NOMO-1 treated with dmso at 0.1 percent for 144 hours (cell line): ENCODE measurements around the gene NIT2.
"Not testable (repeated sequence)": the region's sequence is repeated elsewhere in the genome, so short reads cannot be mapped to it uniquely, and the experiment has no call there.

ENCODE experiments used
- DNase-seq: peaks from one replicate; lab custom pipeline; 2025; ENCODE audit not compliant: unreplicated experiment; lab: John Stamatoyannopoulos, UW

NIT2 gene

DNA sequence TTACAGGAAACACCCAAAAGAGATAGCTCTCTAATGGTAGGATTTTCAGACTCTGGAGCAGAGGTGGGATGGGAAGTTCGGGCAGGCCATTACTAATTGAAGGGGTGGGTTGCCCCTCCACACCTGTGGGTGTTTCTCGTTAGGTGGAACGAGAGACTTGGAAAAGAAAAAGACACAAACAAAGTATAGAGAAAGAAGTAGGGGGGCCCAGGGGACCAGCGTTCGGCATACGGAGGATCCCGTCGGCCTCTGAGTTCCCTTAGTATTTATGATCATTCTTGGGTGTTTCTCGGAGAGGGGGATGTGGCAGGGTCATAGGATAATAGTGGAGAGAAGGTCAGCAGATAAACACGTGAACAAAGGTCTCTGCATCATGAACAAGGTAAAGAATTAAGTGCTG lies 1.7 kb downstream of the NIT2 start:
- DNase-seq = not testable (repeated sequence)

DNA sequence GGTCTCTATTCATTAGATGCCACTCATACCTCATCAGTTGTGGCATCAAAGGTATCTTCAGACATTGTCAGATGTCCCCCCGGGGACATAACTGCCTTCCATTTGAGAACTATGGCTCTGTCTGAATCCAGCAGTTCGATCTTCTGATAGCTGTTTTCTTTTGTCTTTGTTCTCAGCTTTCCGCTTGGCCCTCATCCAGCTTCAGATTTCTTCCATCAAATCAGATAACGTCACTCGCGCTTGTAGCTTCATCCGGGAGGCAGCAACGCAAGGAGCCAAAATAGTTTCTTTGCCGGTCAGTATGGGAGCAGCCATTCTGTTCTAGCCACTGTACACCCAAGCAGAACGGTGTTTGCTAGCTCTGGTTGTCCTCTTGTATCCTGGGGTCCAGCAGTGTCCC lies 4.4 kb downstream of the NIT2 start:
- no peak for DNase-seq

DNA sequence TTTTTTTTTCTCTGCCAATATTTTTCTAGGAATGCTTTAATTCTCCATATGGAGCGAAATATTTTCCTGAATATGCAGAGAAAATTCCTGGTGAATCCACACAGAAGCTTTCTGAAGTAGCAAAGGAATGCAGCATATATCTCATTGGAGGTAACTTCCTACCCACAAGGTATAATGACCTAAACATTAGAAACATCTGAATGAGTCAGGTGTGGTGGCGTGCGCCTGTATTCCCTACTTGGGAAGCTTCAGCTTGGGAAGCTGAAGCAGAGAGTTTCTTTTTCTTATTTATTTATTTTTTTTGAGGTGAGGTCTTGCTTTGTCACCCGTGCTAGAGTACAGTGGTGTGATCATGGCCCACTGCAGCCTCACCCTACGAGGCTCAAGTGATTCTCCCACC lies 5.2 kb downstream of the NIT2 start:
- no peak for DNase-seq

DNA sequence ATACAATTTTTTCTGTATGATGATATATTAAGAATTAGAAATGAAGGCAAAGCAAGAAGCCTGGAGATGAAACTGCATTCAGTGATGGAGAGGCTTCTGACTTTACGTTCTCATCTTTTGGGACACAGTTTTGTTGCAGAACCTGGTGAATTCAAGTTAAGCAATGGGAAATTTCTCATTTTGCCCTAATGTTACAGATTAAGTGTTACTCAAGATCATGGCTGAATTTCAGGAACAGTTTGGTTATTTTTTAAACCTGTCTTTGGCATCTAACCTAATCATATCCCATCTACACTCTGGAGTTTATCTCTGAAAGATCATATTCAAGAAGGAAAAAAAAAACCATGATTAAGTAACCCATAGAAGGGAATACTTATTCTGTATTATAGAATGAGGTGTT lies 6.0 kb downstream of the NIT2 start:
- no peak for DNase-seq

DNA sequence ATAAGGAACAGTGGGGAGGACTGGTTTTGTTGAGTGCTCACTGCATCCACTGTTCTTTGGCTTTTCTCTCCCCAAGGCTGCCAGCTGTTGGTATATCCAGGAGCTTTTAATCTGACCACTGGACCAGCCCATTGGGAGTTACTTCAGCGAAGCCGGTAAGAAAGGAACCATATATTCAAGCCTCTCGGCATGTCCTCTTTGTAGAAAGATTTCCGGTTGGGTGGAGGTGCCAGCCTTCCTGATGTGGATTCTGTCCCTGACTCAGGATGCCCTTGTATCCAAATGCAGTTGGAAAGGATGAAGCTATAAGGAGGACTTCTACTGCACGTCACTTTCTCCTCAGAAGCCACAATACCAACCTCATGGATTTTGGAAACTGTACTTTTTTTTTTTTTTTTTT lies 14.2 kb downstream of the NIT2 start:
- no peak for DNase-seq

DNA sequence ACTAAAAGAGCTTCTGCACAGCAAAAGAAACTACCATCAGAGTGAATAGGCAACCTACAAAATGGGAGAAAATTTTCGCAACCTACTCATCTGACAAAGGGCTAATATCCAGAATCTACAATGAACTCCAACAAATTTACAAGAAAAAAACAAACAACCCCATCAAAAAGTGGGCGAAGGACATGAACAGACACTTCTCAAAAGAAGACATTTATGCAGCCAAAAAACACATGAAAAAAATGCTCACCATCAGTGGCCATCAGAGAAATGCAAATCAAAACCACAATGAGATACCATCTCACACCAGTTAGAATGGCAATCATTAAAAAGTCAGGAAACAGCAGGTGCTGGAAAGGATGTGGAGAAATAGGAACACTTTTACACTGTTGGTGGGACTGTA lies 17.2 kb downstream of the NIT2 start:
- DNase-seq = not testable (repeated sequence)

DNA sequence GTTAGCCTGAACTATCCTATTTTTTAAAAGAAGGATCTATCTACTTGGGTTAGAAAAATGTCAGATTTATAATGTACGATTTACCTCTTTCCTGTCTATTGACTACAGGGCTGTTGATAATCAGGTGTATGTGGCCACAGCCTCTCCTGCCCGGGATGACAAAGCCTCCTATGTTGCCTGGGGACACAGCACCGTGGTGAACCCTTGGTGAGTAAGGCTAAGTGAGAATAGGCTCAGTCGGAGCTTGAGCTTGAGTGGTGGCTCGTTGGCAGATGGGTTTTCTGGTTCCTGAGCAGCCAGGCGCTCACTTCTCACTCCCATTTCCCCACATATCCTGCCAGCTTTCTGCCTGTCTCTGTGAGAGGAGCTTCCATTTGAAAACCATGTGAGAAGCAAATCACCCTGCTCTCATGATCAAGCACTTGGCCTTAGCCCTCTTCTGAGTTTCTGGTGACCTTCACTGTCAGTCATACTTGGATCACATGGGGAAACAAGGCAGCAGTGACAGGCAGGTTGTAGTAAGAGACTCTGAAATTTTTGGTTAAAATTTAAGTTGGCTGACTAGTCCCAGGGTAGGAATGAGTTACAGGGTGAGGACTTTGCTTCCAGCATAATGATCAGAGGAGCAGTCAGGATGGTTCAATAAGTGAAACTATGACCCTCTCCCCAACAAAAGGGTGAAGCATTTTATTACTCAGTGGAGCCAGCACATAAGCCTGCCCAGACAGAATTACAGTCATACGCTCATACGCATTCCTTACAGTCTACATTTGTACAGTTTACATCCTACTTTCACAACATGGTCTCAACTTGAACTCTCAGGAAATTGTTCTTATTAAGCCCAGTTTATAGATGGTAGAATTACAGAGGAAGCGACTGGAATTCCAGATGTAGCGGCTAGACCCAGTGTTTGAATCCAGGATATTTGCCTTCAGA lies 18.0 kb downstream of the NIT2 start:
- no peak for DNase-seq

DNA sequence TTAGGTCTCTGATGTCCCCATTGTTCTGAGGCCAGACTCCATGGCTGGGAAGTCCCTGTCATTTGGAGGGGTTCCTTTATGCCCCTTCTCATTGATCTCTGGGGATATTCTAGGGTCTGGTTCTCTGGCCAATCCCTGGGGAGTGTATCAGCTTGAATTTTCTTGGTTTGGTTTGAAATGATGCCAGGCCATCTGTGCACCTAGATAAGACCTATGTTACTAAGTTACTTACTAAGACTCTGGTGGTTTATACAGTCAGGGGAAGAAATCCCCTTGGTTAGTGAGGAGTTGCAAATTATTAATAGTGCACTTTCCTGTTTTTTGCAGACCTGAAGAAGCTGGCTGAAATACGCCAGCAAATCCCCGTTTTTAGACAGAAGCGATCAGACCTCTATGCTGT lies 20.3 kb downstream of the NIT2 start:
- no peak for DNase-seq

DNA sequence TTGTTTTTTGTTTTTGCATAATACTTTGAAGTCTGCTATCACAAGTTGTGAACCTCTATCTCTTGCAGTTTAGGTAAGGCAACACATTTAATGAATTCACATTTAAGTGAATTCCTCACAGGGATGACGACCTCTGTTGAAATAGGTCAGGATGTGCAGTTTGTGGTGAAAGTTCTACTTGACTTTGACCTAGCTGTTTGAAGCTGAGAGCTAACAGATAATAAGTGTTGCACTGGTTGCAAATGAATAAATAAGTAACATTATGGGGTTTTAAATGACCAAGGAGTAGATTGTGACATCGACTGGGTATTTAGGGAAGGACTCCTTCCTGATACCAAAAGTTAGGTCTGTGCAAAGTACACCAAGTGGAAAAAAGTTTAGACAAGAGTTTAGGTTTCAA lies 23.9 kb downstream of the NIT2 start:
- no peak for DNase-seq

DNA sequence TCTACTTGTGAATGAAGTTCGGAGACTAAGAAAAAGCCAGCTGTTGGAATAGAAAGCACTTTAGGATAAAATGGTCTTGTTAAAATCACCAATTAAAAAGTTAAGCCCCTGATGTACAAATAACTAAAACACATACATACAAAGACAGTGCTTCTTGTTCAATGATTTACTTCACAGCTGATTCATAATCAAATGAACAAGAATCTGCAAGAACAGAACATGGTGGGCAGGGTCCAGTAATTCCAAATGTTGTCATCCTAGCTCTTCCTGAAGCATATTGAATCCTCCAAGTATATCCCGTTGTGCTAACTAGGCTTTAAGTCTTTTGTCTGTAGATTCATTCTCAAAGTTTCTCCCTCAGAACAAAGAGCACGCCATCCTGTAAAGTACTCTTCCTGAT lies 24.5 kb downstream of the NIT2 start:
- DNase-seq = no peak

DNA sequence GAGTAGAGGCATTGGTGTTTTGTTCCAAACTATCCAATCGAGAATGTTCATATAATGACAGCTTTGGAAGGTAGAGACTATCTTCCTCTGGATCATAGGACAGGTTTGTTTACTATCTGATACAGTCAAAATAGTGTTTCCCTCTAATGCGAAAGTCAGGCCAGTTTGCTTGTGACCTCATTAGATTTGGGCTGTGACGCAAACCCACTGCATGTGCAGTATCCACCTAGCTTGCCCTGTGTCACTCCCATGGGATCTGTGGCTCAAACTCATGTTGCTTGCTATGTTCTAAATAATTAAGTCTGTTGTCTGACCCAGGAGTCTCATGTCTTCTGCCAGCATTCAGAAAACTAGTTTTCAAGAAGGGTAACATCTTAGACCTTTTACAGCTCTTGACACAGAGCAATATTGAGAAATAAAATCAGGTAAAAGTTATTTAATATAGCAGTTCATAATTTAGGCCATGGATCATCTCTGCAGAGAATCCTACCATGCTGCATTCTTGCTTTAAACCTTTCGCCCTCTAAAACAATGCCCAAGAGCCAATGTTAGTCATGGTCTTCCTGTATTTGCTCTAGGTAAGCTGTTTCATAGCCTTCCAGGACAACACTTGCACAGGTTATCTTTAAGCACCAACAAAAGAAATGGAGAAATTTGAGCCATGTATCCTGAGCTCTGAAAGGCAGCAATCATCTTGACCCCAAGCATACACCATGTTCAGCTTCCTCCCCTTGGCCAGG lies 26.4 kb downstream of the NIT2 start:
- no peak for DNase-seq

DNA sequence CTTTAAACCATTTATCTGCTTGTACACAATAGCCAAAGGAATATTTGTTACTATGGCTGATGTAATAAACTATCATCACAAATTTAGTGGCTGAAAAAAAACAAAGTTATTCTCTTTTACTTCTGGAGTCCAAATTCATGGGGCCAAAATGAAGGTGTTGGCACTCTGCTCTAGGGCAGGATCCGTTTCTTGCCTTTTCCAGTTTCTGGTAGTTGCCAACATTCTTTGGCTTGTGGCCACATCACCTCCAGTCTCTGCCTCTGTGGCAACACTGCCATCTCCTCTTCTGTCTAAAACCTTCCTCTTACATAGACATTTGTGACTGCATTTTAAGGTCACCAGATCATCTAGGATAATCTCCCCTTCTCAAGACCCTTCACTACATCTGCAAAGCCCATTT lies 27.3 kb downstream of the NIT2 start:
- no peak for DNase-seq

DNA sequence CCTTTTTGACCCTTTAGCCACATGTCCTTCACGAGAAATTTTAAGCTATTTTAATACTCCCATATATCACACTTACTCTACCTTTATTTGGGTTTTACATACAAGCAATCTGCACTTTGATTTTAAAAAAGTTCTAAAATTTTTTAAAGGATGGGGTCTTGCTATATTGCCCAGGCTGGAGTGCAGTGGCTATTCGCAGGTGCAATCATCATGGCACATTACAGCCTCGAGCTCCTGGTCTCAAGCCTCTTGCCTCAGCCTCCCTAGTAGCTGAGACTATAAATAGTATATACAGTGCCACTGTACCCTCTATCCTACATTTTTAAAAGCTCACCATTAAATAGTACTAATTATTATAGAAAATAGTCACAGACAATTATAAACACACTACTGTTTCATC lies 29.9 kb downstream of the NIT2 start:
- no peak for DNase-seq

DNA sequence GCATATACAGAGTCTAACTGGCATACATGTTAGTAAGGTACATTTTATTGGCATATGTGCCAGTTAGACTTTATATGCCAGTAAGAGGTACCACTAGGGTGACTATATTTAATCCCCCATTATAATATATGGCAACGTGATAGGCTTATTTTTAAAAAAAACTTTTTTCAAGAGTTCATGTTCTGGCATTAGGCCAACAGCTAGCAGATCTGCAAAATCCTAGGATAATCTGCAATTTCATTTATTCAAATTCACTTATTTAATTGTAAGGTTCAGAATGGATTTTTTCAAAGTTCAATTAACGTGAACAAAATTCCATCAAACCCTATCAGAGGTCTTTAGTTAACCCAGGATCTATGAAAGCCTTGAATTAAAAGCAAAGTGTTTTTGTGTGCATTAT lies 31.9 kb downstream of the NIT2 start:
- DNase-seq = no peak

DNA sequence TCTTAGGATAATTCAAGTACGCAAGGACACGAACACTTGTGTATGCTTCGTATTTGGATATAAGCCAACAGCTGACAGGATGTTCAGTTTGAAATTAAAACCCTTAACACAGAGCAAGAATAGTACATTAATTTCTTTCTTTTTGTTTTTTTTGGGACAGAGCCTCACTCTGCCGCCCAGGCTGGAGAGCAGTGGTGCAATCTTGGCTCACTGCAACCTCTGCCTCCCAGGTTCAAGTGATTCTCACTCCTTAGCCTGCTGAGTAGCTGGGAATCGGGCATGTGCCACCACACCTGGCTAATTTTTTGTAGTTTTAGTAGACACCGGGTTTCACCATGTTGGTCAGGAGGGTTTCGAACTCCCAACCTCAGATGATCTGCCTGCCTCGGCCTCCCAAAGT lies 33.9 kb downstream of the NIT2 start:
- DNase-seq = no peak

DNA sequence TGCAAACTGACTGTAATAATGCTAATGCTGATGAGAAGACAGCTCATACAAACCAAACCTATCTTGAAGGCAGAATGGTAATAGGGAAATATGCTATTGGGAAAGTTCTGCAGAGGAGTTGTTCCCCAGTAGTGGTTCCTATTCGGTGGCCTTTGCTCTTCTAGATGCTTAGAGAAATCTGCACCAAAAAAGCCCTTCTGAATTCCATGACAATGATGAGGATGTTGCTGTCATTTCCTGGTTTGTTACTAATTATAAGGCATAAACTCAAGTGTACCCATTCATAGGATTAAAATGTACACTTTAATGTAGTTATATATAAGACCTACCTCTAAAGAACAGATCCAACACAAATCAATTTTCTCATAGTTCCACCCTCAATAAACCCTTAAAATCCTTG lies 36.2 kb downstream of the NIT2 start:
- DNase-seq = no peak

DNA sequence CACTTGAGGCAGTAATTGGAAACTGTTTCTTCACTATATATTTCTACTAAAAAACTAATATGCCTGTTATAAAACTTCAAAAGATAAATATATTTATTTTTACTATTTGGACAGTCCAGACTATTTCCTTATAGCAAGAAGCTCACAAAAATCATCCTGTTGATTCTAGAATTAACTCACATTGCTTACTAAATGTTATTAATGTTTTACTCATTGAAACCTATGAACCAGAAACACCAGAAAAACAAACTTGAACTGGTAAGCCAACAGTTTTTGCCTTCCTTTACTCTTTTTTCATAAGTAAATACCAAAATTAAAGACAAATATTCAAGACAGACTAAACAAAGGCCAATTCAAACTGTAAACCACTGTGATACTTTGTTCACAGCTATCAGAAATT lies 40.0 kb downstream of the NIT2 start:
- no peak for DNase-seq

DNA sequence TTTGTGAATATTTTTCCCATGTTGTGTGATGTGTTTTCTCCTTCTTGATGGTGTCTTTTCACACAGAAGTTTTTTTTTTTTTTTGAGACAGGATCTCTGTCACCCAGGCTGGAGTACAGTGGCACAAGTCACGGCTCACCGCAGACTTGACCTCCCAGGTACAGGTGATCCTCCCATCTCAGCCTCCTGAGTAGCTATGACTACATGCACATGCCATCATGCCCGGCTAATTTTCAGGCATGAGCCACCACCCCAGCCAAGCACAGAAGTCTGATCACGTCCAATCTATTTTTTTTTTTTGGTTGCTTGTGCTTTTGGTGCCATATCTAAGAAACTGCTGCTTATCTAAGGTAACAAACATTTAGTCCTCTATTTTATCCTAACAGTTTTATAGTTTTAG lies 41.7 kb downstream of the NIT2 start:
- DNase-seq = no peak

DNA sequence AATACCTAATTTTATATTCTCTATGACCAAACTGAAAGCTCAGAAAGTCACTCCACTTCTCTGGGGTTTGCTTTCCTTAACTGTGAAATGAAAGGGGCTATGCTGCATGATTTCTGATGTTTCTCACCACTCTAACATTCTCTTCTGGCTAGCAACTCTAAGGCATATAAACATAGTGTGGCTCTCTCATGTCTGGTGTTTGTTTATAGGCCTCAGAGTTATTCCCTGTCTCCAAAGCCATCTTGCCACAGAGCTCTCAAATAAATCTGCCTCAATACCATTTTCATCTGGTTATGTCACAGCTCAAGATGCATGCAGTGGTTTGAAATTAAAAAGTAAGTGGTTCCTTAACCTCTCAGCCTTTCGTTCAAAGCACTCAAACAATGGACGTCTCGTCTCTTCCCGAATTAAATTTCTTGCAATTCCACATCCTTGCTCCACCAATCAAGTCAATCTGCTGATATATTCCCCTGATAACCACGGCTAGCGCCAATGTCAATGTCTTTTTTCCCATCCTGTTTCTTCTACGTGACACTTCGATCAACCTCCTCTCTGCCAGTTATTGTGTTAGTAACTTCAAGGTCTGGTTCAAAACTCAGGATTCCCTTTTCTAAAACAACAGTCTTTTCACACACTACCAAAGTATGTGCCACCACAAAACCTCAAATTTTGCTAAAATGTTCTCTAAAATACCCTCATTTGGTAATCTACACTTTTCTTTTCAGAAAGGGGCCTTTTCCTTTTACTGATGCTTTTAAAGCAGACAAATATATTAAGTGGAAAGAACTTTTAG lies 50.4 kb downstream of the NIT2 start:
- DNase-seq = no peak

DNA sequence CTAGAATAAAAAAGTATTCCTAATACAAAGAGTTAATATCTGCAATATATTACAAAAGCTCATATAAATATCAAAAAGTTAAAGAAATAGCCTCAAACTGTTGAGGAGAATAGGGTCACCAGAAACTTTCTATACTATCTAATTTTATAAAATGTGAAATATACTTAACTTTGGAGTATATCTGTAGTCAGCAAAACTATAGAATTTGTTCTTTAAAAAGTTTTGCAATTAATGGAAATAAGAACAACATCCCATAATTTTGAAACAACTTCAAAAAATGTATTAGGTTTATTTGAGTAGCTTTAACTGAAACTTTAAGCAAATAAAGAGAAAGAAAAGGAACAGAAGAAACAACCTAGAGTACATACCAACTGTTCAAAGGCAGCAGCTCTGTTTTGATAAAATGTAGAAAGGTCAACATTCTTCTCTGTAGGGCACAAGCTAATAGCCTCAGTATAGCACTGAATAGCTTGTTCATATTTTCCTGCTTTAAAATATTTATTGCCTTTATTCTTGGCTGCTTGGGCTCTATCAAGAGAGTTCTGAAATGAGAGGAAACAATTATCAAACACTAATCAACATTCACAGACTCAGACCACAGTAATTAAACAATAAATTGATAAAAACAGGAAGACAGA lies 52.0 kb downstream of the NIT2 start:
- no peak for DNase-seq

DNA sequence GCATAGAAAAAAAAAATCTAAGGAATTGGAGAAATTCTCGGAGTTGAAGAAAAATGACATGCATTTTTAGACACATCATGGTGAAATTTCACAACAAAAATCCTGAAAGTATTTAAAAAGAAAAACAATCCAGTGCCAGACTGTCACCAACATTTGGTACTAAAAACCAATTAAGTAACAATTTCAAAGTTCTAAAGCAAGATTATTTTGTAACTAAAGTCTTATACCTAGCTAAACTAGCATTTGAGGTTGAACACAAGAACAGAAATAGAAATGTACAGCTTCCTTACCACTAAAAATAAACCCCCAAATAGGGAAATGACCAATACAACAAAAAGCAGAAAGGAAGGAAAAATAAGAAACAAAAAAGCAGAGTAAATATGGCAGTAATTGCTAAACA lies 54.5 kb downstream of the NIT2 start:
- DNase-seq = no peak
